Stimulated activated CD8-positive, alpha-beta memory T cell treated with anti-CD3 and anti-CD28 coated beads, Interleukin-12 subunit alpha, Interleukin-12 subunit beta, amount 100 ng/mL, for 4 hours (primary cell): Measurements from ENCODE around the gene OR10D3.
"Not testable (repeated sequence)": the region's sequence is repeated elsewhere in the genome, so short reads cannot be mapped to it uniquely, and the experiment has no call there.

Experiments
- DNase-seq: peaks from one replicate; pipeline ENCODE4 v3.0.0-alpha.2; 2020; ENCODE audit warnings: low read depth

Gene OR10D3

DNA sequence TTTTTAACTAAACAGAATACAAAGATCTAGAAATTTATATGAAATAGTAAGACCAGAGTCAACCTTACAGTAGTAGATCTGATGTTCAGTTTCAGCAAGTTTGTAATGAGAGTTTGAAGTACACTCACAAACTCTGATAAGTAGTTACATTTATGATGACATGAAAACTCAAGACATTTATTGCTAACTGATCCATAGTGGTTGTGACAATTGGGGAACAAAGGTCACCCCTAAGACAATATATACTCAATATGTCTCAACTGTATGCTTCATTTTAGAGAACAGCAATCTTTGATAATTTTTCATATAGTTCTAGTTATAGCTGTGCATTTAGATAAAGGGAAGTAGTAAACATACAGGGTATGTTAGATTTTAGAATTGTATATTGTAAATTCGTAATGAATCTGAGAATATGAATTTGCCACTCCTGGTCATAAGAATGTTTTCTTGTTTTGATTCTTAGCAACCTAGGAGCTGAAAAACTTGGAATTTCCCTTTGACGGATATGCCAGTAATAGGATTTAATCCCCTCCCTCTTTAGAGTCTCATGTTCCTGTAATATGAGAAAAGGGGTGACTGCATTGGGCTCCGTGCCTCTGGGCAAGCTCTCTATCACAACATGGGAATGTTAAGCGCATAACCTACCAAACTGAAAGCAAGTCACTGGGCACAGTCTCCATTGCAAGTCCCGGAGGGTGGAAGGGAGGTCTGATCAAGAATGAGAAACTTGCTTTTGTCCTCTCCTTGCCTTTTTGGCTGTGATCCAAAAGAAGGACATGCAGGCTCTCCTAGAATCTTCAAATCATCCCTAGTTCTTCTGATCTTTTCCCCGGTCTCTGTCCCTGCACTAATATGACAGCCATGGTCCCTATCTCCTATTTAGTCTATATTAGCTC is 11.4 kb downstream of the OR10D3 start:
- DNase-seq, result no peak

DNA sequence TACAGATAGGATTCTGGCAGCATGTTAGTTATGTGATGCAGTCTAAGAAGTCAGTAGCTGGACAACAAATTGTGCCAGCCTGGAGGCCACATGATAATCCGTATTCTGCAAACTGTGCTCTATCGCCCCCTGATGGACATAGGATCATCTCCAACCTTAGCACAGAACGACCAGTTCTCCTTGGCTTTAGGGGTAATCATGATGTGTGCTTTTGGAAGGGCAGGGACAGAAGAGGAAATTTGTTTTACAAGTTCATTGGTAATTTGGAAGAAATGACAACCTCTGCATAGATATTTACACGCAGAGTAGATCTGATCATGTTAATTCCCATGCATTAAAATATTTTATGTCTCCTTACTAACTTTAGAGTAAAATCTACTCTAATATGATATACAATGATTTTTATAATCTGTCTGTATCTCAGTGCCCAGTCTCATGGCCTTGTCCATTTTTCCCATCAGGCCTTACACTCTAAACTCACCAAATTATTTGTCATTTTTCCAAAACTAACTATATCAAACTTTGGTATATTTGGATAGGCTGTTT is 12.1 kb downstream of the OR10D3 start:
- no peak for DNase-seq

- no peak for DNase-seq
Measured at GRCh38 chr11:124197999-124198398, 14.9 kb downstream of the OR10D3 start.

- no peak for DNase-seq
Measured at GRCh38 chr11:124198897-124199296, 15.8 kb downstream of the OR10D3 start.

DNA sequence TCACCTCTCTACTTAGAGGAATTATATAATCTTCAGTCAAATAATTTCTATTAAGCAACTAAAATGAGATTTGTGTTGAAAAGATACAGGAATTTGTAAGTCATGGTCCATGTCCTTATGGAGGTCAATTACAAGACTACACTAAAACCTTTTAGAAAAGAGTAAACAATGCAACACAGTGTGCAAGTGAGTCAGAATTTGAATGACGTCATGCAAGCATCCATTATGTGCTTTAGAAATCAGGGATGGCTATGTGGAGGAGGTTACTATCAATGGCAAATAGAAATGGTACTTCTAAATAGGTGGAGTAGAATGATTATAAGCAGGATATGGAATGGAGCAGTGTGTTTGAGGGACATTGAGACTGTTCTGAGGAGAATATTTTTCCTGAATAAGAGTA is 16.6 kb downstream of the OR10D3 start:
- no peak for DNase-seq

GRCh38 chr11:124200671-124201070 is 17.5 kb downstream of the OR10D3 start:
- DNase-seq, result no peak

GRCh38 chr11:124202951-124203350 is 19.8 kb downstream of the OR10D3 start:
- no peak for DNase-seq

DNA sequence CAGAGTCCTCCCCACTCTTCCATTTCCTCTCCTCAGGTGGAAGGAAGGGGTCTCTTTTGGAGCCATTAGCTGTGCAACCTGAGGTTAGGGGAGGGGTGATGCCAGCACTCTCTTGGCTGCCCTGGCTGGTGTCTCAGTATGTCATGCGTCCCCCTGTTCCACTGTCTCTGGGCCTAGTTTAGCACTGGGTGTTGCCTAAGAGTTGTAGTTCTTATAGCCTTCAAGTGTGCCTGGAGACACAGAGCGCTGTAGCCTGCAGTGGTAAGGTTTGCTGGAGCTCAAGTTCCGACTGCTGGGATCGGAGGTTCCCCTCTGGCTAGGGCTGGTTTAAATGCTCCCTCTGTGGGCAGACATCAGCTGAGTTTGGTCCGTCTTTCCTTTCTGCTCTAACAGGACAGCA is 20.9 kb downstream of the OR10D3 start:
- no peak for DNase-seq

GRCh38 chr11:124207102-124207792 is 24.1 kb downstream of the OR10D3 start:
- DNase-seq, result no peak

GRCh38 chr11:124209824-124210357 is 26.7 kb downstream of the OR10D3 start:
- no peak for DNase-seq

- DNase-seq, result no peak
Measured at GRCh38 chr11:124210421-124210820, 27.3 kb downstream of the OR10D3 start.

DNA sequence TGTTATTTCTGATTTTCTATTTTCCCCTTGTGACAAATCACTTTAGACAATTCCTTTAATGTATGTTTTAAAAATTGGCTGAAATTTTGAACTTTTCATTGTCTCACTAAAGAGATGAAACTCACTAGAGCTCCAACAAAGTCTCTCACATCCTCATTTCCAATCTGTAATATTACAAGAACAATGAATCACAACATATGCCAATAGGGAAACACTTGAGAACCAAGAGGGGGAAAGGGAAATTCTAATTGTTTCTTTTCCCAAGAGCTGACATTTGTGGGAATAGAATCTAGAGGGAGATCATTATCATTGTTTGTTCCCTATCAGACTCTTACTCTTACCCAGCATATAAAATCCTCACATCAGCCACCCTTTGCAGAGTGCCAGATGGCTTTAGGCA is 28.2 kb downstream of the OR10D3 start:
- no peak for DNase-seq

GRCh38 chr11:124214027-124214426 is 30.9 kb downstream of the OR10D3 start:
- no peak for DNase-seq

- no peak for DNase-seq
Measured at GRCh38 chr11:124219126-124219525, 36.0 kb downstream of the OR10D3 start.

DNA sequence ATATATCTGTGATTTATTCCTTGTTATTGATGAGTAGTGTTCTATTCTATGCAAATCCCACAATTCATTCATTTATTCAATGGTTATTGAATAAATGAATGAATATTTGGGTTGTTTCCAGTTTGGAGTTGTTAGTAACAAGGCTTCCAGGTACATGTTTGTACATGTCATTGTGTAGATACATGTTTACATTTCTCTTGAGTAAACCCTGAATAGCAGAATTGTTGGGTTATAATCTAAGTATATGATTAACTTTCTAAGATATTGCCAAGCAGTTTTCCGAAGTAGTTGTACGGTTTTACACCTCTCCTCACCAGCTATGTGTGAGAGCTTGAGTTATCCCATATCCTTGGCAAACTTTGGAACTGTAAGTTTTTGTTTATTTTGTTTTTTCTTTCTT is 39.3 kb downstream of the OR10D3 start:
- DNase-seq, result no peak

DNA sequence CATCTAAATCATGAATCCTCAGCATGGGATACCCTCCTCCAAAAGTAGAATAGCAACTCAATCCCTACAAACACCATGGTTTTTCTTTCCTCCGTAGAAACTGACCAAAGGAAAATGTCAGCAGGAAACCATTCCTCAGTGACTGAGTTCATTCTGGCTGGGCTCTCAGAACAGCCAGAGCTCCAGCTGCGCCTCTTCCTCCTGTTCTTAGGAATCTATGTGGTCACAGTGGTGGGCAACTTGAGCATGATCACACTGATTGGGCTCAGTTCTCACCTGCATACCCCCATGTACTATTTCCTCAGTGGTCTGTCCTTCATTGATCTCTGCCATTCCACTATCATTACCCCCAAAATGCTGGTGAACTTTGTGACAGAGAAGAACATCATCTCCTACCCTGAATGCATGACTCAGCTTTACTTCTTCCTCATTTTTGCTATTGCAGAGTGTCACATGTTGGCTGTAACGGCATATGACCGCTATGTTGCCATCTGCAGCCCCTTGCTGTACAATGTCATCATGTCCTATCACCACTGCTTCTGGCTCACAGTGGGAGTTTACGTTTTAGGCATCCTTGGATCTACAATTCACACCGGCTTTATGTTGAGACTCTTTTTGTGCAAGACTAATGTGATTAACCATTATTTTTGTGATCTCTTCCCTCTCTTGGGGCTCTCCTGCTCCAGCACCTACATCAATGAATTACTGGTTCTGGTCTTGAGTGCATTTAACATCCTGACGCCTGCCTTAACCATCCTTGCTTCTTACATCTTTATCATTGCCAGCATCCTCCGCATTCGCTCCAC is 41.7 kb downstream of the OR10D3 start:
- not testable (repeated sequence) for DNase-seq

DNA sequence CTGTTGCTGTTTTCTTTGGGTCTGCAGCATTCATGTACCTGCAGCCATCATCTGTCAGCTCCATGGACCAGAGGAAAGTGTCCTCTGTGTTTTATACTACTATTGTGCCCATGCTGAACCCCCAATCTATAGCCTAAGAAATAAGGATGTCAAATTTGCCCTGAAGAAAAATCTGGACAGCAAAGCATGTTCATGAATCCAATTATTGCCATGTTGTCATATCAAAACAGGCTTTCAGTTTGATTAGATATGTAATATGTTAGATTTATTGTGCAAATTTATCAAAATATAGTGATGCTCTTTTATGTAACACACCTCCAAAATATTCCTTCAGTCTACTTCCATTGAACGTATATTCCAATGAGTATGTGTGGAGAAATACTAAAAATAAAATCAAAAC is 42.3 kb downstream of the OR10D3 start:
- no peak for DNase-seq

DNA sequence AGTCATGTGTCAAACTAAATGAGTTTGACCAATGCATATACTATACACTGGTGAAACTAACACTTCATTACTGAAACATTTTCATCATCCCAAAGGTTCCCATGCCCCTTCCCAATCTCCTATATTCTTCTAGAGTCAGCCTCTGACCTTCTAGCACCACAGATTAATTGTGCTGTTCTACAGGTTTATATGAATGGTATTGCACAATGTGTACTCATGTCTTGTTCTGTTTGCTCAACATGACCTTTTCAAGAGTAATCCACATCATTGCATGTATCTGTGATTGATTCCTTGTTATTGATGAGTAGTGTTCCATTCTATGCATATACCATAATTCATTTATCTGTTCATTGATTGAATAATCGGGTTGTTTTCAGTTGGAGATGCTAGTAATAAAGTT is 50.2 kb downstream of the OR10D3 start:
- DNase-seq, result no peak
